Measurements from ENCODE around the gene RIC8A.

The RIC8A gene

GRCh38 chr11:252666-253065, 45.2 kb downstream of the RIC8A start:
- no peak for DNase-seq (ENCODE audit: low read depth)
- H3K4me3 ChIP-seq (ENCODE audit: low read depth, low read length) = no peak overlapping the region
- TF ChIP-seq CTCF (IDR thresholded peaks at IDR 0.05; ENCODE audit: insufficient read depth, low read depth, low read length, missing control alignments) = no peak

GRCh38 chr11:253160-253885, 45.8 kb downstream of the RIC8A start:
- no peak overlapping the region for H3K4me3 ChIP-seq (ENCODE audit: low read depth, low read length)
- no peak for DNase-seq (ENCODE audit: low read depth)
- TF ChIP-seq CTCF (IDR thresholded peaks at IDR 0.05; ENCODE audit: insufficient read depth, low read depth, low read length, missing control alignments) = no peak

GRCh38 chr11:253886-254270, 46.4 kb downstream of the RIC8A start:
- H3K4me3 ChIP-seq (ENCODE audit: low read depth, low read length) = no peak overlapping the region
- no peak for DNase-seq (ENCODE audit: low read depth)
- TF ChIP-seq CTCF (IDR thresholded peaks at IDR 0.05; ENCODE audit: insufficient read depth, low read depth, low read length, missing control alignments) = no peak

GRCh38 chr11:255176-255575, 47.7 kb downstream of the RIC8A start:
- no peak overlapping the region for H3K4me3 ChIP-seq (ENCODE audit: low read depth, low read length)
- no peak for TF ChIP-seq CTCF (IDR thresholded peaks at IDR 0.05; ENCODE audit: insufficient read depth, low read depth, low read length, missing control alignments)
- no peak for DNase-seq (ENCODE audit: low read depth)

- H3K4me3 ChIP-seq (ENCODE audit: low read depth, low read length) = no peak overlapping the region
- no peak for TF ChIP-seq CTCF (IDR thresholded peaks at IDR 0.05; ENCODE audit: insufficient read depth, low read depth, low read length, missing control alignments)
- DNase-seq (ENCODE audit: low read depth) = no peak
These were observed 48.3 kb downstream of the RIC8A start for GRCh38 chr11:255816-256215.

GRCh38 chr11:256952-257737, 49.6 kb downstream of the RIC8A start:
- TF ChIP-seq CTCF (IDR thresholded peaks at IDR 0.05; ENCODE audit: insufficient read depth, low read depth, low read length, missing control alignments) = no peak
- peak; percentile 35 for DNase-seq (ENCODE audit: low read depth)
- no peak overlapping the region for H3K4me3 ChIP-seq (ENCODE audit: low read depth, low read length)

Data from GM12865 (cell line).